Calu3 (cell line): ENCODE measurements around the gene PRSS56. TPM values are rescaled to one million over a fixed set of nuclear protein-coding genes. Genes with fewer than 3 reads are reported as not detected.
"Not testable (repeated sequence)": the region's sequence is repeated elsewhere in the genome, so short reads cannot be mapped to it uniquely, and the experiment has no call there.

Source experiments
- BruUV-seq: library from RNA; stranded (reverse); fragments of 400-500 nt; replicated peaks from 2 replicates; lab custom pipeline; 2021; lab: Mats Ljungman, UMichigan
- CTCF ChIA-PET: fragments of 300-600 bp; sonication (Branson Sonifier 250); formaldehyde crosslinking; loops from one replicate; lab custom pipeline; 2022; ENCODE audit warnings: antibody characterized with exemption; lab: Charles Lee
- DNase-seq: peaks from one replicate; pipeline ENCODE4 v3.0.0; 2022
- H3K27ac Mint-ChIP-seq: one replicate; pipeline ENCODE4 v1.8.0; 2022; ENCODE audit warnings: mixed read lengths; ENCODE audit not compliant: unreplicated experiment
- H3K27me3 Mint-ChIP-seq: one replicate; pipeline ENCODE4 v1.8.0; 2022; ENCODE audit warnings: mixed read lengths; ENCODE audit not compliant: unreplicated experiment
- H3K36me3 Mint-ChIP-seq: one replicate; pipeline ENCODE4 v1.8.0; 2022; ENCODE audit warnings: mild to moderate bottlenecking, moderate library complexity, mixed read lengths; ENCODE audit not compliant: insufficient read depth, unreplicated experiment
- H3K4me1 Mint-ChIP-seq: one replicate; pipeline ENCODE4 v1.8.0; 2022; ENCODE audit warnings: mild to moderate bottlenecking, low read depth, mixed read lengths; ENCODE audit not compliant: unreplicated experiment
- H3K4me3 Mint-ChIP-seq: one replicate; pipeline ENCODE4 v1.8.0; 2022; ENCODE audit warnings: mild to moderate bottlenecking, low read depth, moderate library complexity, mixed read lengths; ENCODE audit not compliant: unreplicated experiment
- H3K9me3 Mint-ChIP-seq: one replicate; pipeline ENCODE4 v1.8.0; 2022; ENCODE audit warnings: low read depth, mixed read lengths; ENCODE audit not compliant: unreplicated experiment
- intact Hi-C: fragments of 100-400 bp; cut with micrococcal nuclease; formaldehyde crosslinking; loops from one replicate; pipeline ENCODE4 v1.10.0; 2022; ENCODE audit not compliant: unreplicated experiment
- total RNA-seq: library from RNA; stranded (reverse); gene quantifications from 2 replicates; pipeline ENCODE4 v1.2.3, GENCODE V29; 2022
- TF ChIP-seq, protein P1 (sequence below): fragments of 200-600 bp; IDR thresholded peaks from one replicate; pipeline ENCODE4 v1.8.0; 2022; ENCODE audit warnings: antibody characterized with exemption; ENCODE audit not compliant: unreplicated experiment

PRSS56 gene
- total RNA-seq, 1 experiment from 2014 or later = not detected

DNA sequence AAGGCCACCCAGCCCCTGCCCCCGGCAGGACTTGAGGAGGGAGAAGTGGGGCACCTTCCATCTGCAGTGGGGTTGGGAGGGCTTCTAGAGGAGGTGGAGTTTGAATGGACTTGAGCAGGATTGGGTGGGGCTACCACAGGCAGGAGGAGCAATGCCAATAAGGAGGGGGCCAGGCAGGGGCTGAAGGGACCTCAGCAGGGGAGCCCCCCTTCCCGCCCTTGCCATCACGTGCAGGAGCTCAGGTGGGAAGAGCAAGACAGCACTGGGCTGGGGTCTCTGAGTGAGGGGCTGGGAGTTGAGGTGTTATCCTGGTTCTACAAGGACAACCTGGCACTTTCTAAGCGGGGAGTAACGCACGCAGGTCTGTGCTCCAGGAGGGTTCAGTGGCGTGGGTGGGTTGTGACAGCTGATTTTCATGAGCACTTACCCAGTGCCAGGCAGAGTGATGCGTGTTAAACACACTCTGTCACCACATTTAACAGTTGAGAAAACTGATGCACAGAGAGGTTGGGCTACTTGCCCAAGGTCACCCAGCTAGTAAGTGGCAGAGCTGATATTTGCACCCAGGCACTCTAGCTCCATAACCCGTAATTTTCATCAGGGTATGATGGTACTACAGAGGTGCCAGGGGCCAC lies 10.6 kb downstream of the PRSS56 start:
- no peak for DNase-seq
- Mint-ChIP-seq H3K4me3 (no peak overlapping the region), H3K27me3 (peaks cover 79% of the 10 kb centered on the region), H3K36me3 (no peaks in the 10 kb centered on the region), H3K27ac (no peak overlapping the region), H3K9me3 (no peaks in the 10 kb centered on the region), H3K4me1 (no peaks in the 10 kb centered on the region)
- intact Hi-C loops = no loop called here
- BruUV-seq = no TSS peak
- TF ChIP-seq, protein P1, sequence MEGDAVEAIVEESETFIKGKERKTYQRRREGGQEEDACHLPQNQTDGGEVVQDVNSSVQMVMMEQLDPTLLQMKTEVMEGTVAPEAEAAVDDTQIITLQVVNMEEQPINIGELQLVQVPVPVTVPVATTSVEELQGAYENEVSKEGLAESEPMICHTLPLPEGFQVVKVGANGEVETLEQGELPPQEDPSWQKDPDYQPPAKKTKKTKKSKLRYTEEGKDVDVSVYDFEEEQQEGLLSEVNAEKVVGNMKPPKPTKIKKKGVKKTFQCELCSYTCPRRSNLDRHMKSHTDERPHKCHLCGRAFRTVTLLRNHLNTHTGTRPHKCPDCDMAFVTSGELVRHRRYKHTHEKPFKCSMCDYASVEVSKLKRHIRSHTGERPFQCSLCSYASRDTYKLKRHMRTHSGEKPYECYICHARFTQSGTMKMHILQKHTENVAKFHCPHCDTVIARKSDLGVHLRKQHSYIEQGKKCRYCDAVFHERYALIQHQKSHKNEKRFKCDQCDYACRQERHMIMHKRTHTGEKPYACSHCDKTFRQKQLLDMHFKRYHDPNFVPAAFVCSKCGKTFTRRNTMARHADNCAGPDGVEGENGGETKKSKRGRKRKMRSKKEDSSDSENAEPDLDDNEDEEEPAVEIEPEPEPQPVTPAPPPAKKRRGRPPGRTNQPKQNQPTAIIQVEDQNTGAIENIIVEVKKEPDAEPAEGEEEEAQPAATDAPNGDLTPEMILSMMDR = no peak
- CTCF ChIA-PET = interaction anchor here (0.6 kb wide), 1 partner anchor 15 kb away, joined by 5 read pairs; no protein-coding TSS in a partner anchor

- Mint-ChIP-seq H3K36me3 (no peaks in the 10 kb centered on the region), H3K4me3 (no peak overlapping the region), H3K27ac (no peak overlapping the region), H3K27me3 (peaks cover 79% of the 10 kb centered on the region), H3K9me3 (no peaks in the 10 kb centered on the region), H3K4me1 (no peaks in the 10 kb centered on the region)
- TF ChIP-seq, protein P1 = no peak
- no peak for DNase-seq
- intact Hi-C loops = no loop called here
- BruUV-seq = no TSS peak
- CTCF ChIA-PET = interaction anchor here (0.5 kb wide), 1 partner anchor 129 kb away, joined by 3 read pairs; no protein-coding TSS in a partner anchor
Measured at GRCh38 chr2:232532419-232532818, 12.2 kb downstream of the PRSS56 start.

- H3K27ac Mint-ChIP-seq, H3K4me3 Mint-ChIP-seq, intact Hi-C loops, BruUV-seq, DNase-seq, H3K36me3 Mint-ChIP-seq, H3K9me3 Mint-ChIP-seq, H3K4me1 Mint-ChIP-seq: not testable (repeated sequence)
- CTCF ChIA-PET = interaction anchor here (0.5 kb wide), 1 partner anchor 129 kb away, joined by 3 read pairs; no protein-coding TSS in a partner anchor
- peaks cover 79% of the 10 kb centered on the region for H3K27me3 Mint-ChIP-seq
Measured at GRCh38 chr2:232532821-232533220, 12.6 kb downstream of the PRSS56 start.

DNA sequence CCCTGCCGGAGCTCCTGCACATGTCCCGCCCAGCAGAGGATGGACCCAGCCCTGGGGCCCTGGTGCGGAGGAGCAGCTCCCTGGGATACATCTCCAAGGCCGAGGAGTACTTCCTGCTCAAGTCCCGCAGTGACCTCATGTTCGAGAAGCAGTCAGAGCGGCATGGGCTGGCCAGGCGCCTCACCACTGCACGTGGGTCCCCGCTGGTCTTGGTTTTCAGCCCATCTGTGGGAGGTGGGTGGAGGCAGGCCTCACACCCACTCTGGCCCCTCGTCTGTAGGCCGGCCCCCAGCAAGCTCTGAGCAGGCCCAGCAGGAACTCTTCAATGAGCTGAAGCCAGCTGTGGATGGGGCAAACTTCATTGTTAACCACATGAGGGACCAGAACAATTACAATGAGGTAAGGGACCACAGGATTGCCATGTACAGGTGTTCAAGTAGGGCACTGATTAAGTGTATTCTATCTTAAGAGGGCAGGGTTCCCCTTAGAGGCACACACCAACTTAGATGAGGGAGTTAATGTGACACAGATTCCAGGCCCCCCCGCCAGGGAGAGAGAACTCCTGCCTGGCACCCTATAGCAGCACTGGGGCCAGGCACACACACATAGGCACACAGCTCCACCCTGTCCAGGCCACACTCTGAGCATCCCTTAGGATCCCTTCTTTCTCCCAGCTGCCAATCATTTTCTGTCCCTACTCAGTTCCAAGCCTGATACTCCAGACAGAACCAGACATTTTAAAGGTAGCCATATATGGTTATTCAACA lies 13.9 kb downstream of the PRSS56 start:
- Mint-ChIP-seq H3K36me3 (no peaks in the 10 kb centered on the region), H3K27me3 (peaks cover 79% of the 10 kb centered on the region), H3K27ac (no peak overlapping the region), H3K9me3 (no peaks in the 10 kb centered on the region), H3K4me1 (no peaks in the 10 kb centered on the region), H3K4me3 (no peak overlapping the region)
- no peak for DNase-seq
- CTCF ChIA-PET = no interaction called here
- no TSS peak for BruUV-seq
- TF ChIP-seq, protein P1 = no peak
- intact Hi-C loops = no loop called here
